Stimulated activated effector memory CD8-positive, alpha-beta T cell treated with anti-CD3 and anti-CD28 coated beads, Interleukin-12 subunit alpha, Interleukin-12 subunit beta, amount 100 ng/mL, for 72 hours (primary cell): ENCODE results near the gene DLG2.

Source experiments
- ATAC-seq: fragments of 150-1000 bp; cut with Tn5 transposase; 2 replicates; pipeline ENCODE4 v1.10.0; 2021
- DNase-seq, 2 donors: peaks; one replicate each; pipeline ENCODE4 v3.0.0; 2021 to 2022; ENCODE audit warnings: low spot score in 2 of 2
- H3K27ac Mint-ChIP-seq: one replicate; pipeline ENCODE4 v1.8.0; 2022; ENCODE audit warnings: mild to moderate bottlenecking, mixed read lengths
- H3K36me3 Mint-ChIP-seq: one replicate; pipeline ENCODE4 v1.8.0; 2022; ENCODE audit warnings: mild to moderate bottlenecking, mixed read lengths
- H3K4me1 Mint-ChIP-seq: one replicate; pipeline ENCODE4 v1.8.0; 2022; ENCODE audit warnings: mixed read lengths
- H3K4me3 Mint-ChIP-seq: one replicate; pipeline ENCODE4 v1.8.0; 2022; ENCODE audit warnings: mild to moderate bottlenecking, mixed read lengths
- H3K9me3 Mint-ChIP-seq: one replicate; pipeline ENCODE4 v1.8.0; 2022; ENCODE audit warnings: mixed read lengths

The DLG2 gene

GRCh38 chr11:83528877-83529276 is 2098.3 kb downstream of the DLG2 start:
- DNase-seq (no peak), ATAC-seq (no peak)
- H3K36me3 Mint-ChIP-seq, result no peaks in the 10 kb centered on the region
- no peak overlapping the region for H3K4me3 Mint-ChIP-seq
- no peaks in the 10 kb centered on the region for H3K4me1 Mint-ChIP-seq
- H3K9me3 Mint-ChIP-seq, result no peaks in the 10 kb centered on the region
- H3K27ac Mint-ChIP-seq, result no peak overlapping the region

GRCh38 chr11:83528225-83528624 is 2098.9 kb downstream of the DLG2 start:
- ATAC-seq (no peak), DNase-seq (no peak)
- Mint-ChIP-seq H3K4me3 (no peak overlapping the region), H3K4me1 (no peaks in the 10 kb centered on the region), H3K9me3 (no peaks in the 10 kb centered on the region), H3K36me3 (no peaks in the 10 kb centered on the region), H3K27ac (no peak overlapping the region)

- no peak overlapping the region for H3K27ac Mint-ChIP-seq
- no peak for ATAC-seq
- no peak for DNase-seq
- H3K36me3 Mint-ChIP-seq, result no peaks in the 10 kb centered on the region
- H3K4me3 Mint-ChIP-seq, result no peak overlapping the region
- peaks cover 2% of the 10 kb centered on the region for H3K9me3 Mint-ChIP-seq
- H3K4me1 Mint-ChIP-seq, result no peaks in the 10 kb centered on the region
Observed at GRCh38 chr11:83523676-83524075, 2103.5 kb downstream of the DLG2 start.

DNA sequence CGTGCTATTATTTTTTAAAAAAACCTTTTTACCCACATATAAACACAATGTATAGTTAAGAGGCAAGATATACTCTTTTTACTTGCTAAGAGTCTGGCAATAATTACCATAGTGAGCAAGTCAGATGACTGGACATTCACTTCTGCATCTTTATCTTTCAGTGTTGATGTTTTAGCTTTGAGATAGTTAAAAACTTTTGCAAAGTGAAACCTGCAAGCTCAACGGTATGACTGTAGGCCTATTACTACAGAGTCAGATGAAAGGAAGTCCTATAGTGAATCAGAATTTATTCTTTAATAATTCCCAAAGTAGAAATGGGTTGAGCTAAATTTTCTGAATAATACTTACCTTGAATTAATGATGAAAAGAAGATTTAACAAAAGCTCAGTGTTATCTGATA is 2104.2 kb downstream of the DLG2 start:
- DNase-seq, result no peak
- Mint-ChIP-seq H3K9me3 (peaks cover 2% of the 10 kb centered on the region), H3K36me3 (no peaks in the 10 kb centered on the region), H3K27ac (no peak overlapping the region), H3K4me3 (no peak overlapping the region), H3K4me1 (no peaks in the 10 kb centered on the region)
- ATAC-seq, result no peak

DNA sequence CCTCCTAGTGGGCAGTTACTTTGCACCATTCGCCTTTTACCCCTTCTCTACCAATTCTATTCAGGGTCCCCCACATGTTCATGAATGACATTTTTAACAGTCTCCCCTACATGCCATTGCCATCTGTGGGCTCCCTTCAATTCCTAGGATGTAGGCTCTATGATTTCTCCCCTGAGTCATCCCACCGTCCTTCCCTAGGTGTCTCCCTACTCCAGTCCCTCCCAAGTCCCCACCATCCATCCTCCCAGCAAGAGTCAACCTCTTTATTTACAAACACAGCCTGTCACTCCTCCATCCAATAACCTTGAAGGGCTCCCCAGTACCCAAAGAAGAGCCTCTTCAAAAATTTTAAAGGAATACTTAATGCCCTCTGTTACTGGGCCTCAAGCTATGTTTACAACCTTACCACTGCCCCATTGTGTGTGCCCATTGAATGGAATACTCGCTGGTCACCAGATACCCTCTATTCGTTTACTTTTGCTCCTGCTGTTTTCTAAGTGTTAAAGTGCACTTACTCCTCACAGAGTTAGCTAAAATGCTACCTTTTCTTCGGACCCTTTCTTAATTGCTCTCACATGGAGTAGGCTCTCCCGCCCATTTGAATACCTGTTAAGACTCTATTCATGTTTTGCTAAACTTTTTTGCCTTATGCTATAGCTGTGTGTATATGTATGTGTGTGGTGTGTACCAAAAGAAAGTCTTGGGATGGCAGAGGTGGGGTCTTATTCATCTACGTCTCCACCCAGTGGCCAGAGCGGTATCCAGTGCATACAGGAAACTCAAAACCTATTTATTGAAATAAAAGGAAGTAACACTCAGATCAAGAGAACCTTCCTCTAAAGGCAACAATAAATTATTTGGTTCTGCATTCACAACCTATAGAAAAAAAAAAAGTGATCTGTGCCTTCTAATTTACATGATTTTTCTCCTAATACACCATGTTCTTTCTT is 2105.2 kb downstream of the DLG2 start:
- Mint-ChIP-seq H3K27ac (no peak overlapping the region), H3K4me3 (no peak overlapping the region), H3K36me3 (no peaks in the 10 kb centered on the region), H3K4me1 (no peaks in the 10 kb centered on the region), H3K9me3 (peaks cover 5% of the 10 kb centered on the region)
- no peak for ATAC-seq
- DNase-seq, result no peak

DNA sequence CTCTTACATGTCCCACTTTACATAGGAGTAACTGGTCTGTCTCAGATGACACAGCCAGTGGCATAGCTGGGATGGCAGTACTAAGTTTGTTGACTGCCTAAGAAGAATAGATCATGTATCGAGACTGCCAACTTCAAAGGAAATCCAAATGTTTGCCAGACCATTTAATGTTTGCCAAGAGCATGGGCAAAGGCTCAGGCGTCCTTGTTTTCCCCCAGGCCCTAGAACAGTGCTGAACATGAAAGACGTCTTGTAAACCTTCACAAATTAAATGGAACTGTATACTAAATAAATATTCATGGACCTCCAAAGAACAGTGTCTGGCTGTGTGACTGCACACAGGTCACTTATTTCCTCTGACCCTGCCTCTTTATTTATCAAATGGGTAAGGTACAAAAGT is 2106.3 kb downstream of the DLG2 start:
- Mint-ChIP-seq H3K9me3 (peaks cover 5% of the 10 kb centered on the region), H3K36me3 (no peaks in the 10 kb centered on the region), H3K4me3 (no peak overlapping the region), H3K4me1 (no peaks in the 10 kb centered on the region), H3K27ac (no peak overlapping the region)
- no peak for DNase-seq
- no peak for ATAC-seq

GRCh38 chr11:83511646-83512045 is 2115.5 kb downstream of the DLG2 start:
- H3K27ac Mint-ChIP-seq, result no peak overlapping the region
- ATAC-seq, result no peak

GRCh38 chr11:83510530-83511460 is 2116.3 kb downstream of the DLG2 start:
- no peak overlapping the region for H3K4me3 Mint-ChIP-seq
- H3K4me1 Mint-ChIP-seq, result no peaks in the 10 kb centered on the region
- no peak for ATAC-seq
- H3K27ac Mint-ChIP-seq, result no peak overlapping the region
- H3K9me3 Mint-ChIP-seq, result peaks cover 6% of the 10 kb centered on the region
- no peak for DNase-seq
- no peaks in the 10 kb centered on the region for H3K36me3 Mint-ChIP-seq

More at GRCh38 chr11:83511646-83512045, 2115.5 kb downstream of the DLG2 start:
- DNase-seq, result no peak
- H3K4me1 Mint-ChIP-seq, result no peaks in the 10 kb centered on the region
- no peak overlapping the region for H3K4me3 Mint-ChIP-seq
- no peaks in the 10 kb centered on the region for H3K36me3 Mint-ChIP-seq
- H3K9me3 Mint-ChIP-seq, result peaks cover 6% of the 10 kb centered on the region

DNA sequence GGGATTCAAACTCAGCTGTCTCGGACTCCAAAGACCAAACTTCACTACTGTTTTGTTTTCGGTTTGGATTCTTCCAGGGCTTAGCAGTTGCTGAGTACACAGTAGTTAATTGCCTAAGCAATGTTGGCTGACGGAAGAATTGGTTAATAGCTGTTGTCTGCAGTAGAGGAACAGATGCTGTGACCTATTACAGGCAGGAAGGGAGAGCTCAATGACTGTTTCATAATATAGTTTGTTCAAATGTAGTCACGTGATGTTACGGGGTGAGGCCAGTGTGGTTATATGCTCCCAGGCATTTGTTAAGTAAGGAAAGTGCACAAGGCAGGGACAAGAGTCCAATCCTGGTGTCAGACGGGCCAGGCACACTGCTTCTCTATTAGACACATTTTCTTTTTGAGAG is 2118.3 kb downstream of the DLG2 start:
- Mint-ChIP-seq H3K36me3 (no peaks in the 10 kb centered on the region), H3K9me3 (no peaks in the 10 kb centered on the region), H3K4me1 (no peaks in the 10 kb centered on the region), H3K4me3 (no peak overlapping the region), H3K27ac (no peak overlapping the region)
- no peak for ATAC-seq
- no peak for DNase-seq

DNA sequence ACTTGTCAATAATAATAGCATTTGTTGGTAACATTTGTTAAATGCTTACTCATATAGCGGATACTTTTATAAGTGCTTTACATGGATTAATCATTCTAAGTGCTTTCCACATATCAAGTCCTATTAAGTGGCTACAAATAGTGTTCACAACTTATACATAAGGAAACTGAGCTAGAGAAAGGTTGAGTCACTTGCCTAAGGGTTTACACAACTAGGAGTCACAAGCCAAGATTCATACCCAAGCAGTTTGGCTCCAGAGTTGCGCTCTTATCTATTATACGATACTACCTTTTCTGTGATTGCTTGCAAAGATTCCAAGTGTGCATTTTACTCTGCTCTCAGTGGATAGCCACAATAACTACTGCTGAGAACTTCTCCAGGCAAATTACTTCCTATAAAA is 2125.1 kb downstream of the DLG2 start:
- Mint-ChIP-seq H3K4me1 (no peaks in the 10 kb centered on the region), H3K4me3 (no peak overlapping the region), H3K9me3 (peaks cover 5% of the 10 kb centered on the region), H3K36me3 (no peaks in the 10 kb centered on the region), H3K27ac (no peak overlapping the region)
- no peak for ATAC-seq
- no peak for DNase-seq

DNA sequence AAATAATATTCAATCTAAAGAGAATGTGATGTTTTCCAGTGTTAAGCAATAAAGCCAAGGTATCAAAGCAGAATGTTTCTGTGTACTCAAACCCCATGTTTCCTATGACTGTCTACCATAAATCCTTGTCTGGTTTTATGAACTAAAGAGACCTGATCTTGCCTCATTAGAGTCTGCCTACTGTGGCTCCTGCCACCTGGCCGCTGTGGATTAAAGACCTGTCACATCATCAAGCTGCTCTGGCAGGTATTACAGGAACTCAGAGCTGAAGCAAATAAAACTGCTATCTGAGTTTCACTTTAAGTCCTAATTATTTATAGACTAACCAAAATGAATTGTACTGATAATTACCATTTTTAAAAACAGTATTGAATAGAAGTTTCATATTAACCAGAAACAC is 2133.2 kb downstream of the DLG2 start:
- no peak overlapping the region for H3K4me3 Mint-ChIP-seq
- no peaks in the 10 kb centered on the region for H3K4me1 Mint-ChIP-seq
- no peak for DNase-seq
- no peaks in the 10 kb centered on the region for H3K36me3 Mint-ChIP-seq
- ATAC-seq, result no peak
- no peak overlapping the region for H3K27ac Mint-ChIP-seq
- peaks cover 2% of the 10 kb centered on the region for H3K9me3 Mint-ChIP-seq

GRCh38 chr11:83493034-83493433 is 2134.1 kb downstream of the DLG2 start:
- H3K4me3 Mint-ChIP-seq, result no peak overlapping the region
- H3K36me3 Mint-ChIP-seq, result no peaks in the 10 kb centered on the region
- DNase-seq, result no peak
- H3K9me3 Mint-ChIP-seq, result peaks cover 2% of the 10 kb centered on the region
- H3K27ac Mint-ChIP-seq, result no peak overlapping the region
- ATAC-seq, result no peak
- no peaks in the 10 kb centered on the region for H3K4me1 Mint-ChIP-seq

DNA sequence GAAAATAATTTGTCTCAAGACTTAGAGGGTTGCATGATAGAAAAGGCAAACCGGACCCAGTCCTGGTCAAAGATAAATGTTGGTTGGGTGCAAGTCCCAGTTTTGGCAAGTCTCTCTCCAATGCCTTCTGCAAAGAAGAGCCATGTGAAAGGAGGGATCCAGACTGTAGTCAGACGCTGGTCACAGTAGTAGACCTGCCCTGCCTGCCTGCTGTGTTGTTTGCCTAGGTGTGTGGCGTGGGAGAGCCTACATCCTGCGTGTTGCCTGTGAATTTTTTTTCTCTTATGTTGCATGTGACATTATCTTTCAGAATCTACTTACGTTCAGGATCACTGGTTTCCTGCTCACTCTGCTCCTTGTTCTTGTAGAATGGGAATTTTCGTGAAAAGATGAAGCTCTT is 2143.3 kb downstream of the DLG2 start:
- Mint-ChIP-seq H3K9me3 (peaks cover 2% of the 10 kb centered on the region), H3K4me1 (no peaks in the 10 kb centered on the region), H3K27ac (no peak overlapping the region), H3K4me3 (no peak overlapping the region), H3K36me3 (no peaks in the 10 kb centered on the region)
- ATAC-seq, result no peak
- DNase-seq, result no peak

GRCh38 chr11:83480811-83481210 is 2146.3 kb downstream of the DLG2 start:
- no peak overlapping the region for H3K4me3 Mint-ChIP-seq
- H3K4me1 Mint-ChIP-seq, result no peaks in the 10 kb centered on the region
- ATAC-seq (no peak), DNase-seq (no peak)
- no peaks in the 10 kb centered on the region for H3K36me3 Mint-ChIP-seq
- peaks cover 2% of the 10 kb centered on the region for H3K9me3 Mint-ChIP-seq
- no peak overlapping the region for H3K27ac Mint-ChIP-seq

- Mint-ChIP-seq H3K27ac (no peak overlapping the region), H3K4me3 (no peak overlapping the region), H3K36me3 (no peaks in the 10 kb centered on the region), H3K9me3 (peaks cover 2% of the 10 kb centered on the region), H3K4me1 (no peaks in the 10 kb centered on the region)
- ATAC-seq (no peak), DNase-seq (no peak)
Observed at GRCh38 chr11:83480251-83480650, 2146.9 kb downstream of the DLG2 start.
